GM19025 (cell line): ENCODE measurements around the gene KRTAP5-2.
"Not testable (repeated sequence)": the region's sequence is repeated elsewhere in the genome, so short reads cannot be mapped to it uniquely, and the experiment has no call there.

ENCODE experiments used
- ATAC-seq: cut with Tn5 transposase; IDR thresholded peaks from one replicate; pipeline ENCODE4 v1.9.1; 2021; ENCODE audit warnings: mild to moderate bottlenecking, low read depth, moderate library complexity; ENCODE audit not compliant: unreplicated experiment

The KRTAP5-2 gene

GRCh38 chr11:1628506-1629325 is 30.6 kb upstream of the KRTAP5-2 start:
- ATAC-seq: no peak

- no peak for ATAC-seq
These were observed 27.4 kb upstream of the KRTAP5-2 start for GRCh38 chr11:1625541-1625940.

GRCh38 chr11:1624621-1625020 is 26.5 kb upstream of the KRTAP5-2 start:
- ATAC-seq: no peak

GRCh38 chr11:1623716-1624115 is 25.6 kb upstream of the KRTAP5-2 start:
- no peak for ATAC-seq

GRCh38 chr11:1622086-1622485 is 24.0 kb upstream of the KRTAP5-2 start, which contains the start of gene KRTAP5-4:
Gene KRTAP5-4 (minus strand): TSS chr11:1622138. CDS start chr11:1622093, 45 bp downstream.
- ATAC-seq: no peak

- no peak for ATAC-seq
These were observed 21.4 kb upstream of the KRTAP5-2 start for GRCh38 chr11:1619449-1619848.

- ATAC-seq: no peak
These were observed 20.1 kb upstream of the KRTAP5-2 start for GRCh38 chr11:1618231-1618630.

GRCh38 chr11:1608363-1608762 is 10.3 kb upstream of the KRTAP5-2 start, which contains the start of gene KRTAP5-3:
Gene KRTAP5-3 (minus strand): TSS chr11:1608463. CDS start chr11:1608385, 78 bp downstream.
- no peak for ATAC-seq

GRCh38 chr11:1607901-1608300 is 9.8 kb upstream of the KRTAP5-2 start:
- not testable (repeated sequence) for ATAC-seq

- not testable (repeated sequence) for ATAC-seq
These were observed 9.2 kb upstream of the KRTAP5-2 start for GRCh38 chr11:1607156-1607845.

- ATAC-seq: peak; percentile 78
These were observed 7.8 kb upstream of the KRTAP5-2 start for GRCh38 chr11:1605923-1606322.

GRCh38 chr11:1604711-1605110 is 6.6 kb upstream of the KRTAP5-2 start:
- no peak for ATAC-seq

- ATAC-seq: no peak
These were observed 6.1 kb upstream of the KRTAP5-2 start for GRCh38 chr11:1604181-1604580.

- no peak for ATAC-seq
These were observed 5.5 kb upstream of the KRTAP5-2 start for GRCh38 chr11:1603629-1604028.

GRCh38 chr11:1601663-1602062 is 3.6 kb upstream of the KRTAP5-2 start:
- not testable (repeated sequence) for ATAC-seq

- no peak for ATAC-seq
These were observed 2.5 kb upstream of the KRTAP5-2 start for GRCh38 chr11:1600626-1601025.

- no peak for ATAC-seq
These were observed 722 bp upstream of the KRTAP5-2 start for GRCh38 chr11:1598816-1599215.

- not testable (repeated sequence) for ATAC-seq
These were observed 312 bp upstream of the KRTAP5-2 start for GRCh38 chr11:1598406-1598805.

GRCh38 chr11:1597331-1597993 is 632 bp downstream of the KRTAP5-2 start:
- ATAC-seq: no peak

- ATAC-seq: not testable (repeated sequence)
These were observed 1.4 kb downstream of the KRTAP5-2 start for GRCh38 chr11:1596576-1597121.
